Left colon (tissue), 2 donors: ENCODE data around the gene SHISA3. TPM values are rescaled to one million over a fixed set of nuclear protein-coding genes. Genes with fewer than 3 reads are reported as not detected.

ENCODE experiments used
- ATAC-seq: fragments of 200-7000 bp; cut with Tn5 transposase; one replicate; pipeline ENCODE4 v1.9.1; 2020; ENCODE audit warnings: mild to moderate bottlenecking, moderate library complexity
- DNase-seq, 2 donors: peaks; one replicate each; pipeline ENCODE4 v3.0.0-alpha.2; 2020
- intact Hi-C, 2 donors: fragments of 100-400 bp; cut with DNase I in 1 of 2; cut with micrococcal nuclease in 1 of 2; formaldehyde crosslinking; loops; one replicate each; pipeline versions ENCODE4 v1.11.2 to v1.14.0; 2022; cut with DNase I, micrococcal nuclease
- total RNA-seq, 2 donors: library from RNA; stranded (reverse); fragmentation: NEBNext Ultra II Directional; extraction: Animal tissue kit (Norgen Biotek cat#: 25700); gene quantifications; one replicate each; pipeline ENCODE4 v1.2.1, GENCODE V29; 2021
- donor health status: DM: no; HTN: no; CAD: no.
- donor health status: DM: yes; HTN: yes; CAD: no.

SHISA3 gene
- total RNA-seq, 2 donors from 2014 or later: 0.52 to 1.9 TPM

DNA sequence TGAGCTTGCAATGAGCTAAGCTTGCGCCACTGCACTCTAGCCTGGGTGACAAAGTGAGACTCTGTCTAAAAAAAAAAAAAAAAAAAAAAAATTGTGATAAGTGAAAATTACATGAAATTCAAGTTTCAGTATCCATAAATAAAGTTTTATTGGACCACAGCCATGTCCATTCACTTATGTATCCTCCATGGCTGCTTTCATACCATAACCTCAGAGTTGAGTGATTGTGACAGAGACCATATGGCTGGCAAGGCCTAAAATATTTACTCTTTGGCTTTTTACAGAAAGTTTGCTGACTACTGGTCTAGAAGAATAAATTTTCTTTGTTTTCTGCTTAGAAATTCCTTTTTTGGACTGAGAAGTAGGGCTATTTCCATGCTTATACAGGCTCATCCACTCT is 11.8 kb upstream of the SHISA3 start:
- no peak for DNase-seq
- ATAC-seq: no peak
- intact Hi-C loops: no loop called here

DNA sequence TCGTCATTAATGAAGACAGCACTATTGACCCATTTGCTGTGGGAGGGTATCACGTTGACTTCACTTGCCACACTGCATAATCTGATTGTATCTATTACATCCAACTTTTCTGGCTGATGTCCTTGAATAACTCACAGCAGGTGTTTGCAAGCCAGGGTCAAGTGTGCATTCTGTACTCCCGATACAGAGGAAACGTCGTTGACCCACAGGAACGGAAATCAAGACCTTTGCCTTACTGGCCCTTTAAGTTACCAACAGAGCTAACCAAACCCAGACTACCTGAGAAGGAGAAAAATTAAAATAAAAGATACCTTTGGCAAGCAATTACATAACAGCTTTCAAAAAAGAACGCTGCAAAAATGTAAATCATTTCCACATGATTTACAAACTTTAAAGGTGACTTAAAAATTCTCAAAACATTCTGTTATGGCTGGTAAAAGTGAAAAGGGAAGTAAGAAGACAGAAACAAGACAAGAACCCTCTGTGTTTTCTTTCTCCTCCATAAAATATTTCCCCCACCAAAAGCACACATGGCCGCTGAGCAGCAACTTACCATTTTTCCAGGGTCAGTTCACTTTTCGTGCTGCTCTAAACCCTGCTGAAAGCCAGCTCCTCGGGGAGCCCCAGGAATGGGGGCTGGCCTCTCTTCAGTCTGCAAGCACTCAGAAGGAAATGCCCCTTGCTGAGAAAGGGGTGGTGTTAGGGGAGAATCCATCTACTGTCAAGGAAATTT is 6.5 kb upstream of the SHISA3 start:
- no peak for ATAC-seq
- intact Hi-C loops: no loop called here
- DNase-seq: no peak

DNA sequence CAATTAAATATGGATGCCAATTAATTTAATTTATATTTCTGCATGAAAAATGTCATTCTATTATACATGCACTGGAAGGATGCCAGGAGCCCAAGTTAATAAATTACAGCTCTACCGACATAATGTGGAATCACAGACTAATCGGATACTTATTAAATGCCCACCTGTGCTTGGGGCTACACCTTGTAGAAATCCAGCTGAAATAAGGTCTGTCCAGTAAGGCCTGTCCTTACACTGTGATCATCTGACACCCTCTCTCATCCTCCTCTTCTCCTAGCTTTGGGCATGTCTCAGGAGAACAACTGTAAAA is 6.0 kb upstream of the SHISA3 start:
- intact Hi-C loops: no loop called here
- DNase-seq (no peak), ATAC-seq (no peak)

DNA sequence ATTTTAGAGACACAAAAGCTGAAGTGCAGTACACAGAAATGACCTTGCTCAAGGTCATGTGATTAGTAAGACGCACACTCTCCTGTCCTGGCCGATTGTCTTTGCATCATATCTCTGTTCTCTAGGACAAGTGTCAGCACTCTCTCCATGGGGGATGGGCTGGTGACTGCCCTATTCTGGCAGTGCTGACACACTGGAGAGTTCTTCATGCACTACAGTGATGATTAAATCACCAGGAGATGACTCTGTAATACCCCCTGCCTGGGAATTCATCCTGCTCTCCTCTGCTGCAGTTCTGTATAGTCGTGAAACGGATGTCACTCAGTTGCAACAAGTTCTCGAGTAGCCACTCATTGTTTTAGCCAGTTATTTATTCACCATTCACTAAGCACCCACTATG is 5.3 kb upstream of the SHISA3 start:
- ATAC-seq (no peak), DNase-seq (no peak)
- intact Hi-C loops: no loop called here

DNA sequence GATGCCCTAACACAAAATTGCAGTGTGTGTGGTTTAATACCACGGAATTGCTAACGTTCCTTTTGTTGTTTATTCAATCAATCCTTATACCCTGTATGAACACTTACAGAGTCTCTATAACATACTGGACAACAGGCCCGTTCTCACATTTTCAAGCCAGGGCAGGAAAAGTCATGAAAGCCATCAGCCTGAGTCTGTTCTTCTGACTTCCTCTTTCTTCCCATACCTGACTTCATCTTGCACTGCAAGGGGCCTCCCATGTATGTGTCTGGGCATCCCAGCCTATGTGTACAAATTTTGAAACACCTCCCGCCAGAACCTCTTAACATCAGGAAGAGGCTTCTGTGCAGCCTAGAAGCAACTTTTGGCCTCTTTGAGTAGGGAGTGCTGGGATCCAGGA is 4.9 kb upstream of the SHISA3 start:
- ATAC-seq (no peak), DNase-seq (no peak)
- intact Hi-C loops: no loop called here

DNA sequence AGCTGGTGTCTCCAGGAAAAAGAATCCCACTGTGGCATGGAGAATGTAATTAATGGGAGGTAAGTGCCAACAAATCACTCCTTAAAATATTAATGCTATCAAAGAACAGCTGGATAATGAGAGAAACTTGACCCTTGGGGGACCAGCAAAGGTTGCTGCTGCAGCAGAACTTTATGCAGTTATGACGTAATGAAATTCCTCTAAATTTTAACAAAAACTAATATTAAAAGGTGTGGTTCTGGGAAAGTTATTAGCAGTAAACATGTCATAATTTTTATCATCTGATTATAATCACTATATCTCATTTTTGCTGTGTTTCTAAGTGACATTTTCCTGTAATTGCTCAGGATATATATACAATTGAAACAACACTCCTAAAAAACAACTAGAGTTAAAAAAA is 1.7 kb upstream of the SHISA3 start:
- DNase-seq (no peak), ATAC-seq (no peak)
- intact Hi-C loops: no loop called here

DNA sequence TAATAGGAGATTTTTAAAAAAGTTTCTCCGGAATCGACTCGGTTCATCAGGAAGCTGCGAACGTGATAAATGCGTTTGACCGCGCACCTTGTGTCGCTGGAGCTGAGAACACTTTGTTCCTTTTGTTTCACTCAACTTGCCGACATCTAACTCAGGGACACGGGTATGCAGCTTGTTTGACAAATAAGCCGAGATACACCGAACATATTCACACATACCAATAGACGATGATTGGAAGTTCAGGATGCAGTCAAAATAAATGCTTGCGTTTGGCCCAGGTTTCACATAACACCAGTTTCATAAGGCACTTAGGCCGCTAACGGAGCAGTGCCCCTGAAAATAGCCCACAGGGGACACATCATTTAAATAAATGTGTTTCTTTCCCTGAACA is 932 bp upstream of the SHISA3 start:
- ATAC-seq (no peak), DNase-seq (no peak)
- intact Hi-C loops: no loop called here

DNA sequence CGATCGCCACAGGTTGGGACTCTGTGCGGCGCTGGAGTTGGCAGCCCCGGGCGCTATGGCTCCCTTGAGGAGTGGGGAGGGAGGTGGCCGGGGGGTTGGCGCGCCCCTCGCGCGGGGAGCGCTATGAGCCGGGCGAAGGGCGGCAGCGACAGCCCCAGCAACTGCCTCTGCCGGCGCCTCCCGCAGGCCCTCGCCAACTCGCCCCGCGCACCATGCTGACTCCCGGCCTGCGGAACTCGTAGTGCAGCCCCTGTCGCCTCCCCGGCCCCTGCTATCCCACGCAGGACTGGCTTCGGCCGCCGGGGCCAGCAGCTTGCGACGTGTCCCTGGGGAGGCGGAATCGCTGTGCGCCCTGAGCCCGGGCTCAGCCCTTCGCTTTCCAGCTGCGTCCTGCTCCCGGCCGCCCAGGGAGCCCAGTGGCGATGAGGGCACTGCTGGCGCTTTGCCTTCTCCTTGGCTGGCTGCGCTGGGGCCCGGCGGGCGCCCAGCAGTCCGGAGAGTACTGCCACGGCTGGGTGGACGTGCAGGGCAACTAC is 415 bp downstream of the SHISA3 start:
- DNase-seq: no peak
- peak; percentile 32 for ATAC-seq
- intact Hi-C loops: no loop called here

DNA sequence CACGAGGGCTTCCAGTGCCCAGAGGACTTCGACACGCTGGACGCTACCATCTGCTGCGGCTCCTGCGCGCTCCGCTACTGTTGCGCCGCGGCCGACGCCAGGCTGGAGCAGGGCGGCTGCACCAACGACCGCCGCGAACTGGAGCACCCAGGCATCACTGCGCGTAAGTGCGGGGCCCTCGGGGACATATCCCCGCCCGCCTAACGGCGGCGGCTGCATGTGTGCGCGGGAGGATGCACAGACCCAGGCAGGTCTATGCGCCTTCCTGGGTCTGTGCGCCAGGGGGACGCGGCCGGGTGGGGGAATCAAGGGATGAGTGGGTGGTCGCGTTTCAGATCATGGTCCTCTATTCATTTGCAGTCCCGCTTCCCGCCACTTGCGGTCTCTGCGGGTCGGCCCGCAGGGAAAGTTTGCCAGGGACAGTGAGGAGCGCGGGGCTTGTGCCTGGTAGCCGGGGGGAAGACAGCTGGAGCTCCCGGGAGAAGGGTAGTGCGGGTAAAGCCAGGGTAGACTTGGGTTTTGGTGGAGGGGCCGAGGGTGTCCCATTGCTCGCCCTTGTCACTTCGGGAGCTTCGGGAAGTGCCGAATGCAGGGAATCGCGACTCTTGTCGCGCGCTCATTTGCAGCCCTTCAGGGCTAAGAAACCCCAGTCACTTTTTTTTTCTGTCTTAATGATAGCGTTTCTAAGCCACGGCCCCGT is 1.0 kb downstream of the SHISA3 start:
- ATAC-seq: peak; percentile 40
- DNase-seq: peak in 1 of 2 donors; percentile 11
- intact Hi-C loops: no loop called here

DNA sequence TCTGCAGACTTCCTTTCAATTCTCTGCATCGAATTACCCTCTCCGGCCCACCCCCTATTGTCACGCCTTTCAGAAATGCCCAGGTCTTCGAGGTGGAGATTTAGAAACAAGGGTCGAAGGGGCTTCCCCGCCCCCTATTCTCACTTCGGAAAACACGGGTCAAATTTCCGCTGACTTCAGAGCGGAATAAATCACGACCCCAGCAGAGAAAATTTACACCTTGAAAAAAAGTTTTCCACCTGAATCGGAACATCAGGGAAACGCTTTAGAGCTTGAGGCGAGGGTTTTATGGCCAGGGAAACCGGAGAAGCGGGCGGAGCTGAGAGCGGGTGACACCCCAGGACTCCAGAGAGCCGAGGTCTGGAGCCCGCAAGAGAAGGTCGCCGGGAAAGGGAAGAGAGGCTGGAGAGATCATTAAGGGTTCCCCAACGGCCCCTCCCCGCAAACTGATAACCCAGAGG is 1.6 kb downstream of the SHISA3 start:
- DNase-seq (no peak), ATAC-seq (peak; percentile 24)
- intact Hi-C loops: no loop called here

DNA sequence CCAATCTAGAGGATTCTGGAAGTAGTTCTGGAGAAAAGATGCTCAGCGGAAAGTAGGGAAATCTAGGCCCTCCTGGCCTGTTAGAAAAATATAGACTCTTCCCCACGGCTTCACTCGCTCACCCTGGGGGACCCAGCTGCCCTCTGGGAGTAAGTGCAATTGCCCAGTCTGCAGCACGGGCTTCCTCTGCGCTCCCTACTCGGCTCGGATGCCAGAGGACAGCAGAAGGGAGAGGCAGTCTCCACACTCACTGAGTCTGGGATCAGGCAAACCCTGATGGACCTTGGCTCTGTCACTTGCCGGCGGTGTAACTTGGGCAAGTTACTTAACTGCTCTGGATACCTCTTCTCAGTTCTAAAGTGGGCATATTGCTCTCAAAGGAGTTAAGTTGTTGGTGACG is 2.1 kb downstream of the SHISA3 start:
- intact Hi-C loops: no loop called here
- ATAC-seq (no peak), DNase-seq (no peak)

DNA sequence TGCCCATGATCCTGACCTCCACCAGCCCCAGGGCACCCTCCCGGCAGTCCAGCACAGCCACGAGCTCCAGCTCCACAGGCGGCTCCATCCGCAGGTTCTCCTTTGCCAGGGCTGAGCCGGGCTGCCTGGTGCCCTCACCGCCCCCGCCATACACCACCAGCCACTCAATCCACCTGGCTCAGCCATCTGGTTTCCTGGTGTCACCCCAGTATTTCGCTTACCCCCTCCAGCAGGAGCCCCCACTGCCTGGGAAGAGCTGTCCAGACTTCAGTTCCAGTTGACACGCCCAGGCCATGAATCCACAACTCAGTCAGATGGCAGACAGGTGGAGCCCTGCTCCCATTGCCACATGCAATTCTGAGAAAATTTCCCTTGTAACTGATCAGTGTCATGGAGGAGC is 3.9 kb downstream of the SHISA3 start:
- DNase-seq (no peak), ATAC-seq (peak; percentile 66)
- intact Hi-C loops: no loop called here

DNA sequence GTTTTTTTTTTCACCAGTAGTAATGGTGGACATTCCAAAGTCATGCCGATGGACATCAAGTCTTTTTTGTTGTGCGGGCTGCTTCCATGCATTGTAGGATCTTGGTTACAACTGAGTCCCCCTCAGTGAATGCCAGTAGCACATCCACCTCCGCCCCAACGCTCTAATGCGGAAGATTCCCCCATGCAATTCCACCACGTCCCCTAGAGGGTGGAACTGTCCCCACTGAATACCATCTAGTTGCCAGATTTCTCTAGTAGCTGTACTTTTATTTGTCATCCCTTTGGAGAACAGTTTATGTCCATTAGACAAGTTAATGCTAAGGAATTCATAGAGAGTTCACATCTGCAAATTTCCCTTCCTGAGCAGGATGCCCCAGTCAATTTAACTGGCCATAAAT is 6.7 kb downstream of the SHISA3 start:
- no peak for ATAC-seq
- no peak for DNase-seq
- intact Hi-C loops: no loop called here

DNA sequence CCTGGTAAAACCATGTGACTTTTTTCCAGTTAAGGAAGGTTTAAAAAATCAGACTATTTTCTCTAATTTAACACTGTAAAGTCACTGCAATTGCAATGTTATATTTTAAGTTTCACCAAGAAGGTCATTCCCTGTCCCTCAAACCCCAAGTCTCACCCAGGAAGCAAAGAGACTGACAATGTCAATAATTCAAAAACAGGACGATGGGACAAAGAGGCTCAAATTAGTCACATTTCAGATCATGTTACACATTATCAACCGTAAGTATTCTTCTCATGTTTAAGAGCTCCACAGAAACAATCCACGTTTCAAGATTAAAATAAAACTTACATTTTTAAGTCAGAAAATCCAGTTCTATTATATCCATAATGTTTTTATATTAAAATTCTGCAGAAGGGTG is 13.2 kb downstream of the SHISA3 start:
- intact Hi-C loops: no loop called here
- DNase-seq: no peak
- ATAC-seq: no peak

DNA sequence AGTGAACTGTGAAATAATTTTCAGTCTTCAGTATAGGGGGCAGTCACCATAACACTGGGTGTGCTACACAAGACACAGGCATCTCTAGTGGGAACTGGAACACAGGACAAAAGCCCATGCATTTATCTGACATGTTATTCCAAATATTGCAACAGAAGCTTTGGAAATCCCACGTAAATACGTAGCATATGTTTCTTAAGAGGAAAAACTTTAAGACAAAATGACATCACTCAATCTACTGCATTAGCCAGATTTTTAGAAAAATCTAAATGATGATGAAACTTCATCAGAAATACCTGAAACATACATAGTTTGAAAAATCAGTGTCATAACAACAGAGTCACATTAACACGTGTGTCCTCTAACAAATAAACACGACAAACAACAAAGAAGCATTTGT is 14.5 kb downstream of the SHISA3 start:
- no peak for ATAC-seq
- DNase-seq: no peak
- intact Hi-C loops: no loop called here

DNA sequence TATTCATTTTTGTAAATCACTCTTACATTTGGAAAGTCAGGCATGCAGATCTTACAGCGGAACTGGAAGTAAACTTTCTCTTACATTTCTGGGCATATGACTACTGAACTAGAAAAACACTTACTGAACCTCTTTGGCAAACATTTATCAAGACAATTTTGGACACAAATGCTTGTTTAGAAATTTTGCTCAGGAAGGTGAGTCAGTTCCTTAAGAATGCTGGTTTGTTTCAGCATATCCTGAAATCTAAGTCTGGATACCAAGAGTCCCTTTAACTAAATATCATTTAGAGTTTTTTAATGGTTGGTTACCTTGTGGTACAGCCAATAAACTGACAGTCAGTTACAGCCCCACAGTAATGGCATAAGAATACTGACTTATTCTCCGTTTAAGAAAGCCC is 15.0 kb downstream of the SHISA3 start:
- ATAC-seq: no peak
- no peak for DNase-seq
- intact Hi-C loops: no loop called here

DNA sequence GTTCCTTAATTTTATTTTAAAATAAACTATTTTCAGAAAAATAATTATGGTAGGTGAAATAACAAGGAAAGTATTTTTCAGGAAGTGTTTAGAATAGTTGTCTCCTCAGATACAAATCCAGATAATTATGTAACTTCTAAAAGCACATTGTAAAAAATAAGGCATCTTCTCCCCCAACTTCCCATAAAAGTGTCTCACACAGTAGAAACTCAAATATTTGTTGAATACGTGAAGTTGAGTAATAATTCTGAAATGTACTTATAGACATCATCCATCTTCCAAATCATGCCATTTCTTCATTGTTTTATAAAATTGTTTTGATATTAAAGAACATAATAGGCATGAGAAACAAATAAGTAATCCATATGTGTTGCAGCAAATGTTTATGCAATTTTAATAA is 18.0 kb downstream of the SHISA3 start:
- no peak for ATAC-seq
- intact Hi-C loops: no loop called here

DNA sequence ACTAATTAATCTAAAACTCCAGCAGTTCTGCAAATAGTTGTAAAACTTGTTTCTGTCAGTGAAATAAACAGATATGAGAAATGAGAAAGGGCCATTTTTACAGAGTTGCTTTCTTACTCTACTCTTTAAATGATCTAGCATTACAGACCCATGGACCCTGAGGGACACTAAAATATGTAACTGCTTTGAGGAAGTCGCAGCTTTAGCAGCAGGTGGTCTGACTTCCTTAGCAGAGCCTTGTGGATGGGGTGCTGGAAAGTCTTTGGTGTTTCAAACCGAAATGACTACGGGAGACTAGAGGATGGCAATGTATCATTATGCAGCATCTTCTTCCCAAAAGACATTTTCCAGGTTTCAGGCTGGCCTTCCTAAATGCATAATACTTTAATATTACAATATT is 18.7 kb downstream of the SHISA3 start:
- DNase-seq (no peak), ATAC-seq (no peak)
- intact Hi-C loops: no loop called here

More for the DNA sequence above, 18.0 kb downstream of the SHISA3 start:
- no peak for DNase-seq

DNA sequence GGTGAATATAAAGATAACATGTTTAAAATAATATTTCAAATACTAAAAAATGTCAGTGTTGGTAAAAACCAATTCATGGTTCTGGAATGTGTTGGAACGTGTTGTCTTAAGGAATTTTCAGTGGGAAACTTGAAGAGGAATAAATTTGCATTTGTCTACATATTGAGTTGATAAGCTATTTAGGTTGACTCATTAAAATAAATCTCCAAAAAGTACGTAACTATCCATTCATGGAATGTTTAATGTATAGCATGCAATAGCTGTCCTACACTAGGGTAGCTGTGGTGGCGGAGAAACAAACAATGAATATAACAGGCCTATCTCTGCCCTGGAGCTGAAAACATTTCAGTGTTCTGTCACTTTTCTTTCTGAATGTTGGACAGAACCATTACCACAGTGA is 20.3 kb downstream of the SHISA3 start:
- intact Hi-C loops: no loop called here
- DNase-seq (no peak), ATAC-seq (no peak)

DNA sequence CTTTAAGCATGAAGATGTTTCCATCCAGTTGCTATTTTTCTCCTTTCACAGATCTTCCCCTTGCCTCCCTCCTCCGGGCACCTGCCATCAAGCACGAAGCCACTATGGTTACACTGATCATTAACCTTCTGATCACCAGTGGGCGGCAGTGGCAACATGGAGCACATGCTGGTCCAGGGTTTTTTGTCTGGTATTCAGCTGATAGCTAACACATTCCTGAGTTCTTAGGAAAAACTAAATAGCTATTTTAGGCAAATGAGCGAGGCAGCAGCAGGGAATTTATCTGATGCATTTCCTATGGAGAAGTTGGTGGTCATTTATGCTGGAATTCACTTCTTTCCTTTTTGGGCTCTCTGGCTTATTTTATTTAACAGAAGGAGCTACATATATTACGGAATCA is 22.9 kb downstream of the SHISA3 start:
- intact Hi-C loops: no loop called here
- no peak for DNase-seq
- no peak for ATAC-seq
